ENCODE measurements around the gene APOBEC3A. TPM values are rescaled to one million over a fixed set of nuclear protein-coding genes. Genes with fewer than 3 reads are reported as not detected.
A peak's percentile ranks its signal among the peaks of the same experiment; 100 is the strongest.
"Not testable (repeated sequence)": the region's sequence is repeated elsewhere in the genome, so short reads cannot be mapped to it uniquely, and the experiment has no call there.

APOBEC3A gene
- total RNA-seq, 2 donors from 2014 or later = 1.4 TPM; not detected in 1

- peak overlapping the region; percentile 55 for H3K27ac ChIP-seq
- H3K9me3 ChIP-seq = no peaks in the 10 kb centered on the region
- intact Hi-C loops (cut with DNase I) = no loop called here
- no peaks in the 10 kb centered on the region for H3K36me3 ChIP-seq
- no peaks in the 10 kb centered on the region for H3K4me1 ChIP-seq
- H3K9ac ChIP-seq (ENCODE audit: low read depth in 2 of 2, low read length in 2 of 2) = peak overlapping the region; percentile 58 to 70
- no peaks in the 10 kb centered on the region for H3K27me3 ChIP-seq
- peak; percentile 55 for DNase-seq
- TF ChIP-seq CTCF (IDR thresholded peaks at IDR 0.05) = peak; percentile 29
- no peak overlapping the region for H3K4me3 ChIP-seq
Observed at GRCh38 chr22:38981005-38981991, 23.9 kb downstream of the APOBEC3A start.

- no peaks in the 10 kb centered on the region for H3K9me3 ChIP-seq
- peak; percentile 95 for DNase-seq
- H3K27ac ChIP-seq = peak within 1 kb of the TSS; percentile 55
- no peaks in the 10 kb centered on the region for H3K36me3 ChIP-seq
- intact Hi-C loops (cut with DNase I) = no loop called here
- peak within 1 kb of the TSS; percentile 58 to 70 for H3K9ac ChIP-seq (ENCODE audit: low read depth in 2 of 2, low read length in 2 of 2)
- no peaks in the 10 kb centered on the region for H3K4me1 ChIP-seq
- H3K27me3 ChIP-seq = no peaks in the 10 kb centered on the region
- no peak within 1 kb of the TSS for H3K4me3 ChIP-seq
- TF ChIP-seq CTCF (IDR thresholded peaks at IDR 0.05) = no peak
Observed at GRCh38 chr22:38981992-38982927, 24.9 kb downstream of the APOBEC3A start, which contains the start of gene APOBEC3B. Gene APOBEC3B (plus strand): TSS chr22:38982347. CDS start chr22:38982454, 107 bp downstream.

GRCh38 chr22:38984224-38984623, 26.8 kb downstream of the APOBEC3A start:
- no peak for DNase-seq
- no peak overlapping the region for H3K27ac ChIP-seq
- H3K9ac ChIP-seq (ENCODE audit: low read depth in 2 of 2, low read length in 2 of 2) = no peak overlapping the region
- no peaks in the 10 kb centered on the region for H3K9me3 ChIP-seq
- no peaks in the 10 kb centered on the region for H3K36me3 ChIP-seq
- no peak for TF ChIP-seq CTCF (IDR thresholded peaks at IDR 0.05)
- H3K27me3 ChIP-seq = no peaks in the 10 kb centered on the region
- H3K4me1 ChIP-seq = no peaks in the 10 kb centered on the region
- H3K4me3 ChIP-seq = no peak overlapping the region
- intact Hi-C loops (cut with DNase I) = no loop called here

GRCh38 chr22:38984784-38985757, 27.7 kb downstream of the APOBEC3A start:
- H3K9me3 ChIP-seq; H3K9ac ChIP-seq (ENCODE audit: low read depth in 2 of 2, low read length in 2 of 2); intact Hi-C loops (cut with DNase I); H3K4me1 ChIP-seq; H3K4me3 ChIP-seq; H3K27ac ChIP-seq; H3K36me3 ChIP-seq; H3K27me3 ChIP-seq: not testable (repeated sequence)
- peak; percentile 62 for DNase-seq

GRCh38 chr22:38986629-38987028, 29.2 kb downstream of the APOBEC3A start:
- Histone ChIP-seq H3K4me1 (no peaks in the 10 kb centered on the region), H3K27me3 (no peaks in the 10 kb centered on the region), H3K9ac (ENCODE audit: low read depth in 2 of 2, low read length in 2 of 2) (no peak overlapping the region), H3K27ac (no peak overlapping the region), H3K4me3 (no peak overlapping the region), H3K9me3 (no peaks in the 10 kb centered on the region), H3K36me3 (no peaks in the 10 kb centered on the region)
- no peak for TF ChIP-seq CTCF (IDR thresholded peaks at IDR 0.05)
- no peak for DNase-seq
- intact Hi-C loops (cut with DNase I) = no loop called here

Measured in colonic mucosa (tissue), 4 donors.